ENCODE results near the gene SMIM45.

SMIM45 gene

DNA sequence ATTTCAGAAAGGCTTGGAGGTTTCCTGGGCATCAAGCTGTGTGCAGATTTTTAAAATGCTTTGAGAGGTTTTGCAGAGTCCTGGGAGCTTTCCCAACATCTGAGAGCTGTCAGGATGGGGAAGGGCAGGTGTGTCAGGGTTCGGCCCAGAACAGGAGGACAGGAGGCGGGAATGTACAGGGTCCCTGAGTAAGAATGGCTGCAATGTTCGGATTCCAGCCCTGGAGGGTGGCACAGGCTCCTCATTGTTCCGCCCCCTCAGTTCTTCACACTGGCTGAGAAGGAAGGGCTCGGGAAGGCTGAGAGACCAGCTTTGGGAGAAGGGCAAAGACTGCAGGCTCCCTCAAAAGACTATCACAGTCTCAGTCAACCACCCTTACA is 12.2 kb downstream of the SMIM45 start:
- no peaks in the 10 kb centered on the region for H3K9me3 ChIP-seq (replicated peaks; ENCODE audit: insufficient read depth, low read length)
- H4K20me1 ChIP-seq (ENCODE audit: insufficient read depth, low read length) = no peaks in the 10 kb centered on the region
- H3K9ac ChIP-seq (ENCODE audit: low read length) = no peak overlapping the region
- no peaks in the 10 kb centered on the region for H3K79me2 ChIP-seq (ENCODE audit: low read length)
- 0 out of 2 replicates have a peak, but pooled peaks cover 3% of the 10 kb centered on the region for H3K27me3 ChIP-seq (replicated peaks; ENCODE audit: insufficient read depth, low read length)
- TF ChIP-seq, protein P1, sequence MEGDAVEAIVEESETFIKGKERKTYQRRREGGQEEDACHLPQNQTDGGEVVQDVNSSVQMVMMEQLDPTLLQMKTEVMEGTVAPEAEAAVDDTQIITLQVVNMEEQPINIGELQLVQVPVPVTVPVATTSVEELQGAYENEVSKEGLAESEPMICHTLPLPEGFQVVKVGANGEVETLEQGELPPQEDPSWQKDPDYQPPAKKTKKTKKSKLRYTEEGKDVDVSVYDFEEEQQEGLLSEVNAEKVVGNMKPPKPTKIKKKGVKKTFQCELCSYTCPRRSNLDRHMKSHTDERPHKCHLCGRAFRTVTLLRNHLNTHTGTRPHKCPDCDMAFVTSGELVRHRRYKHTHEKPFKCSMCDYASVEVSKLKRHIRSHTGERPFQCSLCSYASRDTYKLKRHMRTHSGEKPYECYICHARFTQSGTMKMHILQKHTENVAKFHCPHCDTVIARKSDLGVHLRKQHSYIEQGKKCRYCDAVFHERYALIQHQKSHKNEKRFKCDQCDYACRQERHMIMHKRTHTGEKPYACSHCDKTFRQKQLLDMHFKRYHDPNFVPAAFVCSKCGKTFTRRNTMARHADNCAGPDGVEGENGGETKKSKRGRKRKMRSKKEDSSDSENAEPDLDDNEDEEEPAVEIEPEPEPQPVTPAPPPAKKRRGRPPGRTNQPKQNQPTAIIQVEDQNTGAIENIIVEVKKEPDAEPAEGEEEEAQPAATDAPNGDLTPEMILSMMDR (IDR thresholded peaks at IDR 0.05; ENCODE audit: low read length) = no peak
- TF ChIP-seq EZH2 (optimal IDR thresholded peaks at IDR 0.05; ENCODE audit: low read depth, low read length) = no peak
- TF ChIP-seq EZH2phosphoT487 (IDR thresholded peaks at IDR 0.05; ENCODE audit: low read length) = no peak
- no peak overlapping the region for H3K27ac ChIP-seq (ENCODE audit: low read length)
- no peak overlapping the region for H2AFZ ChIP-seq (ENCODE audit: low read length)
- H3K4me1 ChIP-seq (ENCODE audit: low read length) = peaks cover 9% of the 10 kb centered on the region
- H3F3A ChIP-seq (ENCODE audit: insufficient read depth, low read length) = no peaks in the 10 kb centered on the region
- DNase-seq = no peak
- no peak overlapping the region for H3K4me3 ChIP-seq (ENCODE audit: low read length)
- H3K36me3 ChIP-seq (replicated peaks; ENCODE audit: insufficient read depth, low read length) = no peaks in the 10 kb centered on the region
- no peaks in the 10 kb centered on the region for H3K9me2 ChIP-seq (replicated peaks; ENCODE audit: insufficient read depth, low read length)
- no peak overlapping the region for H3K4me2 ChIP-seq (ENCODE audit: low read depth, low read length)

GRCh38 chr22:41966225-41966606 is 14.3 kb downstream of the SMIM45 start:
- H3K4me1 ChIP-seq (ENCODE audit: low read length) = no peaks in the 10 kb centered on the region
- H3K4me3 ChIP-seq (ENCODE audit: low read length) = no peak overlapping the region
- no peaks in the 10 kb centered on the region for H3K79me2 ChIP-seq (ENCODE audit: low read length)
- no peak overlapping the region for H3K27ac ChIP-seq (ENCODE audit: low read length)
- no peaks in the 10 kb centered on the region for H3F3A ChIP-seq (ENCODE audit: insufficient read depth, low read length)
- H3K9me3 ChIP-seq (replicated peaks; ENCODE audit: insufficient read depth, low read length) = no peaks in the 10 kb centered on the region
- H3K4me2 ChIP-seq (ENCODE audit: low read depth, low read length) = no peak overlapping the region
- no peaks in the 10 kb centered on the region for H3K9me2 ChIP-seq (replicated peaks; ENCODE audit: insufficient read depth, low read length)
- TF ChIP-seq, protein P1 (IDR thresholded peaks at IDR 0.05; ENCODE audit: low read length) = no peak
- TF ChIP-seq EZH2 (optimal IDR thresholded peaks at IDR 0.05; ENCODE audit: low read depth, low read length) (no peak), EZH2phosphoT487 (IDR thresholded peaks at IDR 0.05; ENCODE audit: low read length) (no peak)
- no peak for DNase-seq
- H3K27me3 ChIP-seq (replicated peaks; ENCODE audit: insufficient read depth, low read length) = 0 out of 2 replicates have a peak, but pooled peaks cover 7% of the 10 kb centered on the region
- no peaks in the 10 kb centered on the region for H3K36me3 ChIP-seq (replicated peaks; ENCODE audit: insufficient read depth, low read length)
- H4K20me1 ChIP-seq (ENCODE audit: insufficient read depth, low read length) = no peaks in the 10 kb centered on the region
- H3K9ac ChIP-seq (ENCODE audit: low read length) = no peak overlapping the region
- H2AFZ ChIP-seq (ENCODE audit: low read length) = no peak overlapping the region

- no peaks in the 10 kb centered on the region for H3K4me1 ChIP-seq (ENCODE audit: low read length)
- H4K20me1 ChIP-seq (ENCODE audit: insufficient read depth, low read length) = no peaks in the 10 kb centered on the region
- no peak overlapping the region for H3K4me2 ChIP-seq (ENCODE audit: low read depth, low read length)
- no peaks in the 10 kb centered on the region for H3K79me2 ChIP-seq (ENCODE audit: low read length)
- TF ChIP-seq, protein P1 (IDR thresholded peaks at IDR 0.05; ENCODE audit: low read length) = peak; percentile 42
- no peak for TF ChIP-seq EZH2phosphoT487 (IDR thresholded peaks at IDR 0.05; ENCODE audit: low read length)
- H3K4me3 ChIP-seq (ENCODE audit: low read length) = no peak overlapping the region
- H2AFZ ChIP-seq (ENCODE audit: low read length) = no peak overlapping the region
- H3K27ac ChIP-seq (ENCODE audit: low read length) = no peak overlapping the region
- H3K9me2 ChIP-seq (replicated peaks; ENCODE audit: insufficient read depth, low read length) = no peaks in the 10 kb centered on the region
- peak; percentile 68 for DNase-seq
- H3F3A ChIP-seq (ENCODE audit: insufficient read depth, low read length) = no peaks in the 10 kb centered on the region
- H3K9me3 ChIP-seq (replicated peaks; ENCODE audit: insufficient read depth, low read length) = no peaks in the 10 kb centered on the region
- H3K9ac ChIP-seq (ENCODE audit: low read length) = no peak overlapping the region
- H3K36me3 ChIP-seq (replicated peaks; ENCODE audit: insufficient read depth, low read length) = no peaks in the 10 kb centered on the region
- peaks cover 7% of the 10 kb centered on the region; the same call in 1 of the 2 replicates for H3K27me3 ChIP-seq (replicated peaks; ENCODE audit: insufficient read depth, low read length)
Measured at GRCh38 chr22:41966607-41967240, 14.8 kb downstream of the SMIM45 start.
